SIG-M5 treated with dmso at 0.1 percent for 504 hours (cell line): ENCODE measurements around the gene EGR2.
"Not testable (repeated sequence)": the region's sequence is repeated elsewhere in the genome, so short reads cannot be mapped to it uniquely, and the experiment has no call there.

ENCODE experiments used
- DNase-seq: peaks from one replicate; lab custom pipeline; 2025; ENCODE audit not compliant: unreplicated experiment; lab: John Stamatoyannopoulos, UW

EGR2 gene

DNA sequence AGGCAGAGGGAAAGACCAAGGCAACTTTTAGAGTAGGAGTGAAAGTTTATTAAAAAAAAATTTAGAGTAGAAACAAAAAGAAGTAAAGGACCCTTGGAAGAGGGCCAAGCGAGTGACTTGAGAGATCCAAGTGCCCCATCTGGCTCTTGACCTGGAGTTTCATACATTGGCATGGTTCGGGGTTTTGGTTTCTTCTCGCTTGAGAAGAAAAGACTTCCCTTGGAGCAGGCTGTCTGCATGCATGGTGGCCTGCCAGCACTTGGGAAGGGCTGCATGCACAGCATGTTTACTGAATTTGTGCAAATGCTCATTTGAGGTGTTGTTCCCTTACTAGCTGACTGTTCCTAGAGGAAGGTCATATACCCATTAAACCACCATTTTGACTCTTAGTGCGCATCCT lies 20.4 kb downstream of the EGR2 start:
- no peak for DNase-seq

DNA sequence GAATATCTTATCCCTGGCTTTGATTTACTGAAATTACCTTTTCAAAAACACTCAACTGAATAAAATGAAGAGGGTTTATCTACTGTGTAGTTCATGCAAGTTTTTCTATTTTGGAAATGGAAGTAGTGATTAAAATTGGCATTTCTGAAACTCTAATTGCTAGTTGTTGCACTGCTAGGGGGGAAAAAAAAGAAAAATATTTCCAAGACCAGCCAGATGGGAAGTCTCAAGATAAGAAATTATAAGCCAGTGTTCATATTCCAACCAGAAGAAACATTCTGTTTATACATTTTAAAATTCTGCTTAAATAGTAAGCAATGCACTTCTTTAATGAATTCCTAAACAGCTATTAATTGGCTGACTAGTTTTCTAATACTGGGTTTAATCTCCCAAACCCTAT lies 21.1 kb downstream of the EGR2 start:
- no peak for DNase-seq

DNA sequence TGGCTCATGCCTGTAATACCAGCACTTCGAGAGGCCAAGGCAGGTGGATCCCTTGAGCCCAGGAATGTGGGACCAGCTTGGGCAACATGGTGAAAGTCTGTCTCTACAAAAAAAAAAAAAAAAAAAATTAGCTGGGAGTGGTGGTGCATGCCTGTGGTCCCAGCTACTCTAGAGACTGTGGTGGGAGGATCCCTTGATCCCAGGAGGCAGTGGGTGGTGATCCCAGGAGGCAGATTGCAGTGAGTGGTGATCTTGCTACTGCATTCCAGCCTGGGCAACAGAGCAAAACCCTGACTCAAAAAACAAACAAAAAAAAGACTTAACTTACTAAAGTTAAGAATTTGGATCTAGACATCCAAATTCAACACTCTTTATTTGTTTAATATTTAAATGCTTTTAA lies 21.9 kb downstream of the EGR2 start:
- DNase-seq, result no peak

DNA sequence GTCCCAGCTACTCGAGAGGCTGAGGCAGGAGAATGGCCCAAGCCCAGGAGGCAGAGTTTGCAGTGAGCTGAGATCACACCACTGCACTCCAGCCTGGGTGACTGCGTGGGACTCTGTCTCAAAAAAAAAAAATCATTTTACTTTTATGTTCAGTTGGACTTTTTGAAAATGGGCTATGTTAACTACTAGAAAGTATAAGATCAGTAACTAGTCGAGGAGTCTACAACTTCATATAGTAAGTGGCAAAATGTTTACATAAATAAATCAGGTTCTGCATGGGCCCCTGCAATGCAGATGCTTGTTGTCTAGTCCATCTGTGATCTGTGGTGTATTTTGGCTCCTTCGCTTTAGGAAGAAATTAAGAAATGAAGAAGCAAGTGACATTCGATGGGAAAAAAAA lies 23.9 kb downstream of the EGR2 start:
- DNase-seq, result no peak

DNA sequence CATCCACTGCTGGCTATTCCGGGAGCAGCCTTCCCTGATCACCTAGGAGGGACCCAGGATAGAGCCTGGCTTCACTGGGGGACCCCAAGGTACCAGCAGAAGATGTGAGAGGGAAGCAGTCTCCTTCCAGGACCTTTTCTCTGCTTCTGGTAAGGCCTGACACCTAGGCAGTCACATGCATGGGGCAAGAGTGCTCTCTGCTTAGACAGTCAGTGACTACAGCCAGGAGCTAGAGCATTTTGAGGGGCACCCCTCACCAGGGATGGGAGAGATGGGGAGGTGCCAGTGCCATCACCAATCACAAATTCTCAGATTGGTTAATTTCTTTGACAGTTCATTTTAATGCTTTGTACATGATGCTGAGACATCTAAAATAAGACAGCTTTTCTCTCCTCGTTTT lies 25.6 kb downstream of the EGR2 start:
- no peak for DNase-seq

DNA sequence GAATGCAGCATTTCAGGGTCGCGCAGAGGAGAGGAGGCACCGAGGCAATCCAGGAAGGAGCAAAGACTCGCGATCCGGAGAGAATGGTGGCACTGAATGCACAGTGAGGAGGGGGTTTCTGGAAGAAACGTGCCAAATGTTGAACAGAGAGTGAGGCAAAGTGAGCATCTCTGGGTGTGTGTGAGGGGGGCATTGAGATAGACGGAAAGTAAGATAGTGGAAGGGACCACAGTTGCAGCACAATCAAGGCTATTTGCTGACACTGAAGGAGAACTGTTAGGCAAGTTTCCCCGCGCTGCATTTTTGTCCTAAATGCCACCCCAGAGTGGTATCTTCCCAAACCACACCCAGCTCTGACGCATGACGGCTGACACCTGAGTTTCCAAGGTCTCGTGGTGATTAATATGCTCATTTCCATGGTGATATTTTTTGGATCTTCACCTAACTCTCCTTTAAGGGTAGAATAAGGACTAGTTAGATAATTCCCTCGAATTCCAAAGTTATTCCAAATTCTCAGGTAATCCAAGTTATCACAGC lies 26.1 kb downstream of the EGR2 start:
- DNase-seq, result no peak

DNA sequence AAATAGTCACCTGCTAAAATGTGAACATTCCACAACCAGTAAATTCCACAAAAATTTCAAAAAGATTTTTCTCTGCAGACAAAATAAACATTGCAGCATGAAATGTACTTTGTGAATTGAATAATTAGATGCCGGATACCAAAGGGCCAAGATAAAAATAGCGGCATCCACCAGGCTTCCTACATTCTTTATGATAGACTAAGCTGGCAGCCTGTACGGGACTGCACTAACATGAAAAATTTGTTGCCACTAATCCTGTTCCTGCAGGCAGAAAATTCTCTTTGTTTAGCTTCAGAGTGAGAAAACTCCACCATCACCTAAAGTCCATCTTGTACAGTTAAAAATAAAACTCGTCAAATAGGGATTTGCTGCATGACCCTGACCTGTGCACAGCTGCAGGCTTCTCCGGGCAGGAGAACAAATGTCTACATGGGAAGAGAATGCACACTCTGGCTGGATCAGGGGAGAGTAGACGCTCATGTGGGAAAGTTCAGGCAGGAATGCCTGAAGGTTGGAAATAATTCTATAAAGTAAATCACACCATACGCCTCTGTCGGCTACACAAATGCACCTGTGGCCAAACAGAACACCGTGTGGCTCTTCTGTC lies 27.2 kb downstream of the EGR2 start:
- no peak for DNase-seq

DNA sequence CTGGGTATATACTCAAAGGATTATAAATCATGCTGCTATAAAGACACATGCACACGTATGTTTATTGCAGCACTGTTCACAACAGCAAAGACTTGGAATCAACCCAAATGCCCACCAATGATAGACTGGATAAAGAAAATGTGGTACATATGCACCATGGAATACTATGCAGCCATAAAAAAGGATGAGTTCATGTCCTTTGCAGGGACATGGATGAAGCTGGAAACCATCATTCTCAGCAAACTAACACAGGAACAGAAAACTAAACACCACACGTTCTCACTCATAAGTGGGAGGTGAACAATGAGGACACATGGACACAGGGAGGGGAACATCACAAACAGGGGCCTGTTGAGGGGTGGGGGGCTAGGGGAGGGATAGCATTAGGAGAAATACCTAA lies 27.9 kb downstream of the EGR2 start:
- DNase-seq, result not testable (repeated sequence)

DNA sequence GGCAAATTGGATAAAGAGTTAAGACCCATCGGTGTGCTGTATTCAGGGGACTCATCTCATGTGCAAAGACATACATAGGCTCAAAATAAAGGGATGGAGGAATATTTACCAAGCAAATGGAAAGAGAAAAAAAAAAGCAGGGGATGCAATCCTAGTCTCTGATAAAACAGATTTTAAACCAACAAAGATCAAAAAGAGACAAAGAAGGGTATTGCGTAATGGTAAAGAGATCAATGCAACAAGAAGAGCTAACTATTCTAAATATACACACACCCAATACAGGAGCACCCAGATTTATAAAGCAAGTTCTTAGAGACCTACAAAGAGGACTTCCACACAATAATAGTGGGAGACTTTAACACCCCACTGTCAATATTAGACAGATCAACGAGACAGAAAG lies 31.6 kb downstream of the EGR2 start:
- not testable (repeated sequence) for DNase-seq

DNA sequence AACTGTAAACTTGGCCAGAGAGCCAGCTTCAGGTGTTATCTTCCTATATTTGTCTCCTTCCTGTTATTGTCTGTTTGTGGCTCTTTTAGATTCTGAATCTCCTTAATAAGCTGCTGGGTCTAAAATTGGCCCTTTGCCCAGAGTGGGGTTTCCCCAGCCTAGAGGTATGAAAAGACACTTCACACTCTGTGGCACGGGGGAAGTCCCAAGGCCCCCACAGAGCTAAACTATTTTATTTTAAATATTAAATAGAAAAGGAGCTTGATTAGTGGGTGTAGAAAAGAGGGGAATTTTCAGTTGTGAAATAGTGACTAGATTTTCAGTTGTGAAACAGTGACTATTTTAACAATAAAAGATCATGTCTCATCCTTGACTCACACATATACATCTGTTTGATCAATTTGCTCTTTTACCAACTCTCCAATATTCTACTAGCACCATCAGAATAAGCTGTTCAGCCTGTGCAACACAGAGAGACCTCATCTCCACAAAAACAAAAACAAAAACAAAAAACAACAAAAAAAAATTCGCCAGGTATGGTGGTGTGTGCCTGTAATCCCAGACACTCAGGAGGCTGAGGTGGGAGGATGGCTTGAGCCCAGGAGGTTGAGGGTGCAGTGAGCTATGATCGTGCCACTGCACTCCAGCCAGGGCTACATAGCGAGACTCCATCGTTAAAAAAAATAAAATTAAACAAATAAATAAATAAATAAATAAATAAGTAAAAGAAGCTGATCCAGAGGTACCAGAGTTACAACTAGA lies 36.5 kb downstream of the EGR2 start:
- DNase-seq, result no peak

DNA sequence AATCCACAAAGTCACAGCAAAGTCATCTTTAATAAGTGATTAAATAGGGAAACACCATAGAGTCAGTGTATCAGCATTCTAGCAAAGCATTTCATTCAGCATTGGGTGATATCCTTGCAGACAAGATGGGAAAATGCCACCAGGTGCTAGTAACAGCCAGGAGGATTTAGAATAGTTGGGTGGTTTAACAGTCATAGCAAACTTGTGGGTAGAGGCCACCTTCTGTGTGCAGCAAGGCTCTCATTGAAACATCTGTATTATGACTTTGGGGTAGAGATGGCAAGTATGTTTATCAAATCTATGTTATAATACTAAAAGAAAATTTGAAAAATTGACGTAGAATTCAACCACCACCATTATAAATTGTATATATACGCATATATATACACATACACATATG lies 38.0 kb downstream of the EGR2 start:
- no peak for DNase-seq

DNA sequence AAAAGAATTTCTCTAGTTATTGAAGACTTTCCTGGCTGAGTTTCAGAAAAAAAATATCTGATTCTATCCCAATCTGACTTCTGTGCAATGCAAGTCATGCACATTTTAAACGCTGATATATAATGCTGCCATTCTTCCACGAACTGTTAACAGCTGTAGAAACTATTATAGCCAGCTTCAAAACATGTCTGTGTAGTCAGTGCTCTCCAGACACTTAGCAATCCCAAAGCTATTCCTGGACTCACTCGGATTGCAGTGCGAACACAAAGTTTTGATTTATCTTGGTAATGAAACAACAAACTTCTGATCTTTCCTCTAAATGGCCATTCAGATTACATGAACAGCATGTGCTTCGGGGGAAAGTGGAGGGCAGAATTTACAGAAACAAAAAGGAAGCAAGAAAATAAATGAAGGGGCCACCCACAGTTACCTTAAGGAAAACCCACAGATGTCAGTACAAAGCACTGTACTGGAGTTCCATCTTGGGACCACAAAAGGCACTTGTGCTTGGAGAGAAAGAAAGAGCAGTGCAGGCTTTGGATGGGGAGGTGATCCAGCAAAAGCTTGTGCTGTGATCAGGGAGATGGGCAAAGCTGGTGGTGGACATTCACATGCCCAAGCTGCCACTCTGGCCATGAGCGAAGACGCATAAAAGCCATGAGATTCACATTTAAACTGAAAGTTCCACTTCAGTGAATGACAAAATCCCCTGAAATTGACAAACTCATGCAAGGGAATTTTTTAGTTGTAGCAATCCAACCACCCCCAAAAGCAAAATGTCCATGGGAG lies 43.8 kb downstream of the EGR2 start:
- DNase-seq, result no peak

DNA sequence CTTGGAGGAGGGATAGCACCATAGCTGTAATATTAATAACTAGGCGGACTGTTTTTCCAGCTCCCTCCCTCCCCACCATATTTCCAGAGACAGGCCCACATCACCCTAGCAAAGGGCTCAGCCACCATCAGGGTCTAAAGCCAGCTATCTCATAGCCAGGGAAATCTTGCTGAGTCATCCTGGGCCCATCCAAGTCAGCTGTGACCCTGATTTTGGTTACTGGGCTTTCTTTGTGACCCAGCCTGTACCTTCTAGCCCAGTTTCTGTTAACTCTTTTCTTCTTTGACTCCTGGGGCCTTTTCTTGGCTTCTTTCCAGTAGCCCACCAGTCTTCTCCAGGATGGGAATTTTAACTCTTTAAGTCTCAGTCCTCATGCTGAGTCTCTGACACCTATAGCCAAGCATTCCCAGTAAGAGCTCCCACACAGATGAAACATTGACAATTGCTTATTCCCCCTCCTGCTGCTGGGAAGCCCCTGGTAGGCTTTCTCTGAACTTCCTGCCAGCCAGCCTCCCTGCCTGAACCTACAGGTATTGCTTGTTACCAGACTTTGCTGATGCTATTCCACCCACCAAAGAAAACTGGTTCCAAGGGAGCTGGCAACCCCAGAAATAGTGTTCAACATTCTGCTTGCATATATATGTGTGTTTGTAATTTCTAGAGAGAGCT lies 46.5 kb downstream of the EGR2 start:
- DNase-seq, result no peak

DNA sequence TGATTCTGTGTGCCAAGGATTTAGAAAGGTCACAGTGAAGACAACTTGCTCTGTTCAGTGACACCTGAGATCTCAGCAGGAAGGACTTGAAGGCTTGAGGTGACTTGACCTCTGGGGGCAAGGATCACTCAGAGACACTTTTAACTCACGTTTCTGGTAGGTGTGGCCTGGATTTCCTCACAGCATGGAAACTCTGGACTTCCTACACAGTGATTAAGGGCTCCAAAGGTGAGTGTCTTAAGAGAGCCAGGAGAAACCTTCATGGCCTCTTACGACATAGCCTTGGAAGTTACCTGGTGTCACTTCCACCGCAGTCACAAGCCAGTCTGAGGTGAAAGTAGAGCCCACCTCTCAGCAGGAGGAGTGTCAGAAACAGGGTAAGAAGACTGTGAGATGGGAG lies 49.8 kb downstream of the EGR2 start:
- no peak for DNase-seq

DNA sequence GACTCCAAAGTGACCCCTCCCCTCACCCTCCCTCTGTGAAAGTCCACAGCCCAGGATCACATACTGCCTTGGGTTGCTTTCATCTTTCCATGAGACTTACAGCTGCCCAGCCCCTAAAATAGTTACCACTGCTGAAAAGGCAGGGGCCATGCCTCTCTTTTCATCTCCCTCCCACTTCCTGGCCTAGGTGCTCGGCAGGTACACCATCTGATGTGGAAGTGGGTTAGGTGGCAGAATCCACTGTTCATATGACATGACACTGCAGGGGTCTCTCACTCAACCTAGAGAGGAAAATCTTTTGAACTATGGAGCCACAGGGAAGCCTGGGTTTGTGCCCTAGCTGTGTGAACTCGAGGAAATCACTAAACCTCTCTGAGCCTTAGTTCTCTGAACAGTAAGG lies 50.4 kb downstream of the EGR2 start:
- DNase-seq, result no peak

DNA sequence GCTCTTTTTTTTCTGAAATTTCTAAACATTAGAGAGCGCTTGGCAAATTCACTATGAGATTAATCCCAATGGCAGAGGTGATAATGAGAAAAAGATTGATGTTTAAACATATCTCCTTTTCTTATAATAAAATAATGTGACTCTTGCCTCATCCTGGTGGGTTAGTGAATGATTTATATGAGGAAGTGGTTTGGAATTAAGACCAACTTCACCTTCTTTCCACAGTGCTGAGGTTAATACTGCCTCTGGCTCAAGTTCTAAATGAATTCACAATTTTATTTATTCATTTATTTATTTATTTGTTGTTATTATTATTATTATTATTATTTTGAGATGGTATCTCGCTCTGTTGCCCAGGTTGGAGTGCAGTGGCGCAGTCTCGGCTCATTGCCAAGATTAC lies 52.2 kb downstream of the EGR2 start:
- no peak for DNase-seq

DNA sequence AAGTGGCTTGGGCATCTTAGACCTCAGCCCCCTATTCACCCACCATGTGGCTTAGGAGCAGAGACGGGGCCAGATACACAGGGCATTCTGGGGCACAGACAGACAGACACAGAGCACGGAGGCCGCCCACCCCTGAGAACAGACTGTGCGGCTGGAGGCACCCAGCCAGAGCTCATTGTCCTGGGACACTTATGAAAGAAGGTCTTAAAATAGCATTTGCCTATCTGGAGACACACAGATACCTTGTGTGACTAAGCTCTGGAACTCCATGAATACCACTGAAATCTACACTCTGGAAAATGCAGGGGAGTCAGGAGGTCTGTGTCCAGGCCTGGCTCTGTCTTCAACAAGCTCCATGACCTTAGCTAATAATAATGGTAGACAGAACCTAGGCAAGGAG lies 53.0 kb downstream of the EGR2 start:
- DNase-seq, result no peak
